Mucosa of descending colon (tissue), 3 donors: ENCODE measurements around the gene SIK3. TPM values are rescaled to one million over a fixed set of nuclear protein-coding genes. Genes with fewer than 3 reads are reported as not detected.

Experiments
- ATAC-seq: fragments of 200-7000 bp; cut with Tn5 transposase; one replicate; pipeline ENCODE4 v1.9.1; 2020; ENCODE audit warnings: mild to moderate bottlenecking, moderate library complexity
- DNase-seq, 3 donors: peaks; one replicate each; pipeline ENCODE4 v3.0.0-alpha.2; 2020
- H3K36me3 ChIP-seq: fragments of 200-600 bp; one replicate; pipeline ENCODE4 v1.8.0; 2021; ENCODE audit warnings: low read depth, mild to moderate bottlenecking
- H3K4me1 ChIP-seq: fragments of 200-600 bp; one replicate; pipeline ENCODE4 v1.8.0; 2021; ENCODE audit warnings: low read depth, mild to moderate bottlenecking
- H3K4me3 ChIP-seq: fragments of 200-600 bp; one replicate; pipeline ENCODE4 v1.8.0; 2021; ENCODE audit warnings: mild to moderate bottlenecking
- H3K9me3 ChIP-seq: fragments of 200-600 bp; one replicate; pipeline ENCODE4 v1.8.0; 2021; ENCODE audit warnings: mild to moderate bottlenecking
- CTCF ChIP-seq: fragments of 200-600 bp; IDR thresholded peaks from one replicate; pipeline ENCODE4 v1.8.0; 2022; ENCODE audit warnings: antibody characterized with exemption, mild to moderate bottlenecking
- intact Hi-C, 2 donors: fragments of 100-400 bp; cut with DNase I in 1 of 2; cut with micrococcal nuclease in 1 of 2; formaldehyde crosslinking; loops; one replicate each; pipeline versions ENCODE4 v1.11.0 to v1.11.1; 2022; cut with DNase I, micrococcal nuclease
- total RNA-seq, 3 donors: library from RNA; stranded (reverse); fragmentation: NEBNext Ultra II Directional in 2 of 3; extraction: Animal tissue kit (Norgen Biotek cat#: 25700) in 2 of 3; gene quantifications; one replicate each; pipeline versions ENCODE4 v1.2.1 to v1.2.4, GENCODE V29; 2021 to 2023
- donor health status: DM: no; HTN: no; CAD: no; lungs with moderate emphysema.
- donor health status: DM: no; HTN: no; CAD: no.
- donor health status: DM: no; HTN: yes; CAD: no.

The SIK3 gene
- total RNA-seq, 3 donors from 2014 or later: 28.1 to 55.6 (median 41.8) TPM

DNA sequence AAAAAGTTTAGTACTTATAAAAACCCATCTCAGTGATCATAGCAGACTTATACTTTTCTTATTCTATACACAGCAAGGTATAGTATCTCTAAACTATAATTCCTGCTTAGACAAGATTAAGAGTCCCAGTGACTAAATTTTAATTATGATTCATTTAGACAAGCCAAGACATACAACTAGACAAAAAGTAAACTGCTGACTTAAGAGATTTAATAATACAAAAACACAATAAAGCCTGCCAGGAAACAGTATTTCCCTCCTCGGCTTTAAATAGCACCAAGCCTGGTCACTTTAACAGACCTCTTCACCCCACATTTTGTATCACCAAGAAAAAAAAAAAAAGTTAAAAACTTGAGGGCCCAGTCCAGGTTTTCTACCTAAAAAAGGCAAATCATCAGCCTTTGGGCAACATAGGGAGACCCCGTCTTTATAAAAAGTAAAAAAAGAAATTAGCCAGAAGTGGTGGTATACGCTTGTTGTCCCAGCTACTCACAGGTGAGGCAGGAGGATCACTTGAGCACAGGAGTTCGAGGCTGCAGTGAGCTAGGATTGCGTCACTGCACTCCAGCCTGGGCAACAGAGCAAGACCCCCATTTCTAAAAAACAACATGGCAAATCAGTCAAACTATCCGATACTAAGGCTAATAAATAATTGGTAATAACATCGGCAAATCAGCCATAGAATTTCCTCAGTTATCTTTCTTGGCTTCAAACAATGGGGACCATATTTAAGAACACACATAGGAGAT is 53.8 kb downstream of the SIK3 start:
- no peak overlapping the region for H3K4me3 ChIP-seq
- intact Hi-C loops: no loop called here
- no peaks in the 10 kb centered on the region for H3K36me3 ChIP-seq
- no peak for DNase-seq
- H3K4me1 ChIP-seq: peaks cover 30% of the 10 kb centered on the region
- TF ChIP-seq CTCF: no peak
- no peaks in the 10 kb centered on the region for H3K9me3 ChIP-seq
- ATAC-seq: no peak

DNA sequence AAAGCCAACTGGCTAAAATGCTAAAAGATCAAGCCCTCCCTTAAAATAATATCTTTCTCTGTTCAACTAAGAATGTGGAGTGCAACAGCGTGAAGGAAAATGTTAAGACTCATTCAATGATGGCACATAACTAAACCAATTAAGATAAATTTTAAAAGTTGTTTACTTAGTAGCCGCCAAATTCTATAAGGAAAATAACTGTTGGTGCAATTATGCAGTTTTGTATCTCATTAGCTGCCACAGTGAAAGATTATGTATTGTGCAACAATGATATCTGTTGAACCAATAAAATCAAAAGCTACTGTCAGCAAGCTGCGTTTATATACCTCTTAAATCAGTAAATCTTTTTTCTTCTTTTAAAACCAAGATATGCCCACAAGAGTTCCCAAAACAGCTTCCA is 55.5 kb downstream of the SIK3 start:
- TF ChIP-seq CTCF: no peak
- peaks cover 37% of the 10 kb centered on the region for H3K4me1 ChIP-seq
- DNase-seq (no peak), ATAC-seq (no peak)
- intact Hi-C loops: no loop called here
- H3K4me3 ChIP-seq: no peak overlapping the region
- no peaks in the 10 kb centered on the region for H3K36me3 ChIP-seq
- H3K9me3 ChIP-seq: no peaks in the 10 kb centered on the region

DNA sequence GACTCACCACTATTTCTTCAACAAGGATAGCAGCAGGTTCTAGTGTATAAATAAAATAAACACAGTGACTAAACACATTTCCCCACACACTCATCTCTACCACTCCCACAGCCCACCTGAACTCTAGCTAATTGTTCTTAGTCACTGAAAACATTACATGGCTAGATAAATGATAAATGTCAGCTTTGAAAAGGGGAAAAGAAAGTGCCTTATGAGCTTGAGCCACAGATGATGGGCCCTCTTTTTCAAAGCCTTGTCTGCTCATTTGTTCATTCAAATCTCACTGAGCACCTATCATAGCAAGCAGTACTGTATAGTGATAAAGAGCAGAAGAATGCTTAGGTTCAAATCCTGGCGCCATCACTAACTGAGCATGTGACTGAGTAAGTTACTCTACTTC is 58.3 kb downstream of the SIK3 start:
- no peak for DNase-seq
- ATAC-seq: no peak
- Histone ChIP-seq H3K4me3 (no peak overlapping the region), H3K36me3 (no peaks in the 10 kb centered on the region), H3K9me3 (no peaks in the 10 kb centered on the region), H3K4me1 (peaks cover 33% of the 10 kb centered on the region)
- intact Hi-C loops: no loop called here
- no peak for TF ChIP-seq CTCF

- DNase-seq: no peak
- H3K9me3 ChIP-seq: no peaks in the 10 kb centered on the region
- ATAC-seq: no peak
- no peaks in the 10 kb centered on the region for H3K36me3 ChIP-seq
- TF ChIP-seq CTCF: no peak
- no peak overlapping the region for H3K4me3 ChIP-seq
- intact Hi-C loops: no loop called here
- peaks cover 27% of the 10 kb centered on the region for H3K4me1 ChIP-seq
These were observed 59.0 kb downstream of the SIK3 start for GRCh38 chr11:117039270-117039669.

DNA sequence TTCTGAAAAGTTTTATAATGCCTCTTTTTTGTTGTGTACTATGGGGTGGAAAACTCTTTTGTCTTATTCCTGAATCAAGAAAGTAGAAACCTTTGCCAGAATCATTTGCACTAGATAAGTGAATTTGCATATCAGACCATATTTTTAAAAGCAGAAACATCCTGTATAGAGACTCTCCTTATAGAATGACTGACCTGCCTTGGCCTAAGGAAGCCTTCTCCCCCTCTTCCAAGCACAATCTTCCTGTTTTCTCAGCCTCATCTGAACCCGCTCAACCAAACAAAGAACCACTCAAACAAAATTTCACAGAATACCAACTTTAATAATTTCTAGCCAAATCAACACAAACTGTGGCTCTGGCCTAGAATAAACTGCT is 60.3 kb downstream of the SIK3 start:
- peaks cover 18% of the 10 kb centered on the region for H3K4me1 ChIP-seq
- H3K36me3 ChIP-seq: peaks cover 3% of the 10 kb centered on the region
- no peaks in the 10 kb centered on the region for H3K9me3 ChIP-seq
- TF ChIP-seq CTCF: no peak
- ATAC-seq (no peak), DNase-seq (no peak)
- H3K4me3 ChIP-seq: no peak overlapping the region
- intact Hi-C loops: no loop called here
